PFSK-1 (cell line): Measurements from ENCODE around the gene HS6ST3.

Experiments used
- FOXP2 ChIP-seq: optimal IDR thresholded peaks from 2 replicates; pipeline ENCODE3; 2011; ENCODE audit warnings: borderline replicate concordance, control low read depth, inconsistent platforms; ENCODE audit not compliant: insufficient read depth; ENCODE audit errors: extremely low read length, extremely low read depth
- POLR2AphosphoS5 ChIP-seq: IDR thresholded peaks from 2 replicates; pipeline ENCODE4 v1.6.1; 2012; ENCODE audit warnings: low read depth, mild to moderate bottlenecking, control low read depth, low read length, moderate library complexity
- SIN3A ChIP-seq: IDR thresholded peaks from 2 replicates; pipeline ENCODE4 v1.6.1; 2012; ENCODE audit warnings: mild to moderate bottlenecking, low read length, moderate library complexity, borderline replicate concordance; ENCODE audit not compliant: insufficient read depth
- TAF1 ChIP-seq: IDR thresholded peaks from 2 replicates; pipeline ENCODE4 v1.6.1; 2012; ENCODE audit warnings: low read length, control low read depth, borderline replicate concordance; ENCODE audit not compliant: insufficient read depth
- TF ChIP-seq, protein P1 (sequence below), 2 experiments: IDR thresholded peaks; 2 replicates each; pipeline versions ENCODE4 v1.6.1 to v1.8.0; 2011 to 2012; ENCODE audit warnings: low read depth in 2 of 2, low read length in 2 of 2, control low read depth in 1 of 2, inconsistent platforms in 1 of 2, mild to moderate bottlenecking in 1 of 2, moderate library complexity in 1 of 2; ENCODE audit not compliant: insufficient read depth in 1 of 2

HS6ST3 gene

DNA sequence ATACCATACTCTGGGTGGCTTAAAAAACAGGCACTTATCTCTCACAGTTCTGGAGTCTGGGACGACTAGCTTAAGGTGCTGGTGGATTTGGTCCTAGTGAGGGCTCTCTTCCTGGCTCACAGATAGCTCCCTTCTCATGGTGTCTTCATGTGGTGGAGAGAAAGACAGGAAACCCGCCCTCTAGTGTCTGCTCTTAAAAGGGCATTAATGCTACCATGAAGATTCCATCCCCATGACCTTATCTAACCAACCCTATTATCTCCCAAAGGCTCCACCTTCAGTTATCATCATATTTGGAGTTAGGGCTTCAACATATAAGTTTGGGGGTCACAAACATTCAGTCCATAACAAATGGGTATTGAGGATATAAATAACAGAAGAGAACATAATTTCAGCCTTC lies 139.4 kb downstream of the HS6ST3 start:
- TF ChIP-seq POLR2AphosphoS5 (no peak), TAF1 (no peak), FOXP2 (no peak), SIN3A (no peak)
- TF ChIP-seq, protein P1, sequence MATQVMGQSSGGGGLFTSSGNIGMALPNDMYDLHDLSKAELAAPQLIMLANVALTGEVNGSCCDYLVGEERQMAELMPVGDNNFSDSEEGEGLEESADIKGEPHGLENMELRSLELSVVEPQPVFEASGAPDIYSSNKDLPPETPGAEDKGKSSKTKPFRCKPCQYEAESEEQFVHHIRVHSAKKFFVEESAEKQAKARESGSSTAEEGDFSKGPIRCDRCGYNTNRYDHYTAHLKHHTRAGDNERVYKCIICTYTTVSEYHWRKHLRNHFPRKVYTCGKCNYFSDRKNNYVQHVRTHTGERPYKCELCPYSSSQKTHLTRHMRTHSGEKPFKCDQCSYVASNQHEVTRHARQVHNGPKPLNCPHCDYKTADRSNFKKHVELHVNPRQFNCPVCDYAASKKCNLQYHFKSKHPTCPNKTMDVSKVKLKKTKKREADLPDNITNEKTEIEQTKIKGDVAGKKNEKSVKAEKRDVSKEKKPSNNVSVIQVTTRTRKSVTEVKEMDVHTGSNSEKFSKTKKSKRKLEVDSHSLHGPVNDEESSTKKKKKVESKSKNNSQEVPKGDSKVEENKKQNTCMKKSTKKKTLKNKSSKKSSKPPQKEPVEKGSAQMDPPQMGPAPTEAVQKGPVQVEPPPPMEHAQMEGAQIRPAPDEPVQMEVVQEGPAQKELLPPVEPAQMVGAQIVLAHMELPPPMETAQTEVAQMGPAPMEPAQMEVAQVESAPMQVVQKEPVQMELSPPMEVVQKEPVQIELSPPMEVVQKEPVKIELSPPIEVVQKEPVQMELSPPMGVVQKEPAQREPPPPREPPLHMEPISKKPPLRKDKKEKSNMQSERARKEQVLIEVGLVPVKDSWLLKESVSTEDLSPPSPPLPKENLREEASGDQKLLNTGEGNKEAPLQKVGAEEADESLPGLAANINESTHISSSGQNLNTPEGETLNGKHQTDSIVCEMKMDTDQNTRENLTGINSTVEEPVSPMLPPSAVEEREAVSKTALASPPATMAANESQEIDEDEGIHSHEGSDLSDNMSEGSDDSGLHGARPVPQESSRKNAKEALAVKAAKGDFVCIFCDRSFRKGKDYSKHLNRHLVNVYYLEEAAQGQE (IDR thresholded peaks at IDR 0.05; ENCODE audit: insufficient read depth in 1 of 2, low read depth in 2 of 2, low read length in 2 of 2) = no peak

DNA sequence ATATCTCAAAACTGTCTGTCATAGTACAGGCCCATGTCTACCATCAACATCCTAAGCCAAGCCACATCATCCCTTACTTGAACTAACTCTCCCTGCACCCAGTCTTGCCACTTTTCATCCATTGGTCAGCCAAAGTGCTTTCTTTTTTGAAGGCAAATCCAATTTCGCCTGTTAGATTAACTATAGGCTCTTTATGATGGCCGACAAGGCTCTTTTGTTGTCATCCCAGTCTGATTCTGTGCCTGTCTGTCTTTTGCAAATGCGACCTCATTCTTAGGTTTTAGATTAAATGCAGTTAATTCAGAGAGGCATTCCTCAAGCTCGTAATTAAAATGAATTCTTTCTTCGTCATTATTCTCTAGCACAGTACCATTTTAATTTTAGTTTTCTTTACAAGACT lies 148.3 kb downstream of the HS6ST3 start:
- TF ChIP-seq SIN3A = no peak

DNA sequence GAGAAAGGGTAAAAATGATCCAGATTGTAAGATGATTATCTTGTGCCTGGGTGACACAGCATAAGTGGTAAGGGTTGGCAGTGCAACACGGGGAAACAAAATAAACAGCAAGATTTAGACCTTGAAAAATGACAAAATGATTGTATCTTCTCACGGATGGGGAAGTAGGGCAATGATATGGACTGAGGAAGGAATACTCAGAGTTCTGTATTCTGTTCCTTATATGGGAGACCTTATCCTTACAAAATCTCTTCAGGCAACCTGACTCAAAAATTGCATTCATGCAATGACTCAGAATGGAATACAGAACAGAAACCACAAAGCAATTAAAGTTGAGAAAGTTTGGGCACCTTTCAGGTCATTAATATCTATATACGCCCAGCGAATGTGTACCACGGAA lies 149.0 kb downstream of the HS6ST3 start:
- TF ChIP-seq, protein P1 (IDR thresholded peaks at IDR 0.05; ENCODE audit: insufficient read depth in 1 of 2, low read depth in 2 of 2, low read length in 2 of 2) = no peak
- TF ChIP-seq FOXP2 (no peak), POLR2AphosphoS5 (no peak), SIN3A (no peak), TAF1 (no peak)

DNA sequence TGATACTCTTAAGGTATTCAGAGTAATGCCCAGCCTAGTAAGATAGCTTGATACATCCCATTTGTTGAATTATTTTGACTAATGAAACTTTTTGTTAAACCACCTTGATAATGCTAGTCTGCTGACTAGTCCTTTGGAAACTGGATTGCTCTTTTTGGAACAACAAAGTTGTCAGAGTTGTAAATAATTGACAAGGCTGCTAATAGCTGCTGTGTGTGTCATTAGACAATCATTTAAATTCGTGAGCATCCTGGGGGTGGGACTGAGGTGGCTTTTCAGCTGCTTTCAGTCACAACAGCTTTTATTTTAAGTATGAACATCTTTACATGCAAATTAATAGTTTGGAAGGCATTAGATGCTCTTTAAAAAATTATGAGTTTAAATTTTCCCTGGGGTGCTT lies 153.5 kb downstream of the HS6ST3 start:
- TF ChIP-seq FOXP2 (no peak), SIN3A (no peak), TAF1 (no peak), POLR2AphosphoS5 (no peak)
- TF ChIP-seq, protein P1 (IDR thresholded peaks at IDR 0.05; ENCODE audit: insufficient read depth in 1 of 2, low read depth in 2 of 2, low read length in 2 of 2) = no peak

DNA sequence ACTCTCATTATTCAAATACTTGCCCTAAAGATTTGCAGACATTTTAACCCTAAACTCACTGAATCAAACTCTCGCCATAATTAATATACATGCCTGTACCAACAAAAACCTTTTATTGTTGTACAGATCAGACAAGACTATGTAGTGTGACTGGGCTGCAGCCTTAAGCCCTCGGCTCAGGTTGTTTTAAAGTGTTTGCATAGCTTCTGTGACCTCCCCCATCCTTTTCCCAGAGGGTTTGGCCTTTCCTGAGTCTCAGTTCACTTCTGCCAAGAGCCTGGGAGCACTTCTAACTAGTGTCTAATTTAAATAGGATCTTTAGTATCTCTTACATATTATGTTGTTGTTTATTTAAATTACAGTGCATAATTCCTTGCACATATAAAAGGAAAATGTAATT lies 158.2 kb downstream of the HS6ST3 start:
- TF ChIP-seq POLR2AphosphoS5 (no peak), FOXP2 (no peak), TAF1 (no peak), SIN3A (no peak)
- TF ChIP-seq, protein P1 (IDR thresholded peaks at IDR 0.05; ENCODE audit: insufficient read depth in 1 of 2, low read depth in 2 of 2, low read length in 2 of 2) = no peak

DNA sequence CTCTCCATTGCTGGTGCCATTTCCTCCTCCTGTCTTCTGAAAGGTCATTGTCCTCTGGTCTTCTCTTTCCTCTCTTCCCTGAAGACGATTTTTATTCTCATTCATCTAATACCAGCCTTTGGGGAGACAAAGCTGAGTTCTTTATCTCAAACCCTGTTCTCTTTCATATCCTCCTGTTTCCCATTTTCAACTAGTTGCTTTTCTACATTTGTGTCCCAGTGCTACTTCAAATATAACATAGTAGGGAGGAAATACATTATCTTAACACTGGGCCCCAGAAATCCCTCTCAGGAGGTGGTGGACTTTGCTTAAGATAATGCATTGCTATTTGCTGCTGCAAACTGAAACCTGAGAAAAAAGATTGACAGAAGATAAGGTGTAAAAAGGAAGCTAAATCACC lies 159.1 kb downstream of the HS6ST3 start:
- TF ChIP-seq SIN3A = no peak
- no peak for TF ChIP-seq POLR2AphosphoS5
- TF ChIP-seq, protein P1 (IDR thresholded peaks at IDR 0.05; ENCODE audit: insufficient read depth in 1 of 2, low read depth in 2 of 2, low read length in 2 of 2) = no peak
- no peak for TF ChIP-seq FOXP2
- no peak for TF ChIP-seq TAF1
